HG02623 (cell line): ENCODE data around the gene VRK3.
"Not testable (repeated sequence)": the region's sequence is repeated elsewhere in the genome, so short reads cannot be mapped to it uniquely, and the experiment has no call there.

Experiments used
- ATAC-seq: cut with Tn5 transposase; IDR thresholded peaks from one replicate; pipeline ENCODE4 v1.9.1; 2021; ENCODE audit warnings: moderate library complexity; ENCODE audit not compliant: unreplicated experiment

The VRK3 gene

DNA sequence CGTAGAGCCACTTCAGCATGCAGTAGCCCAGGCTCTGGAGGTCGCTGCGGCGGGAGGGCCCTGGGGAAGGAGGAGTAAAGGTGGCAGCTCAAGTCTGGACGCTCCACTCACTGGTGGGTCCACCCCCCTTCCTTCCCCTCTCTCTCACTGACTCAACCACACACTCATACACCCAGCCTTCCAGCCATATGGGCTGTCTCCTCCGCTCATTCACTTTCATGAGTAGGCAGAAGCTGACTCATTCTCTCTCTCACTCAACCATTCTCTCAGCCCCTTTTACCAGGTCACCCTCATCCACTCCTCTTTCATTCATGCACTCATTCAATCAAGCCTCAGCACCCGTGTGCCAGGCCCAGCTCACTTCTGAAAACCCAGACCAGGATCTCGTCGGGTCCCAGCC lies 36.7 kb downstream of the VRK3 start:
- ATAC-seq: no peak

- ATAC-seq: no peak
Observed at GRCh38 chr19:49988007-49988406, 37.2 kb downstream of the VRK3 start.

DNA sequence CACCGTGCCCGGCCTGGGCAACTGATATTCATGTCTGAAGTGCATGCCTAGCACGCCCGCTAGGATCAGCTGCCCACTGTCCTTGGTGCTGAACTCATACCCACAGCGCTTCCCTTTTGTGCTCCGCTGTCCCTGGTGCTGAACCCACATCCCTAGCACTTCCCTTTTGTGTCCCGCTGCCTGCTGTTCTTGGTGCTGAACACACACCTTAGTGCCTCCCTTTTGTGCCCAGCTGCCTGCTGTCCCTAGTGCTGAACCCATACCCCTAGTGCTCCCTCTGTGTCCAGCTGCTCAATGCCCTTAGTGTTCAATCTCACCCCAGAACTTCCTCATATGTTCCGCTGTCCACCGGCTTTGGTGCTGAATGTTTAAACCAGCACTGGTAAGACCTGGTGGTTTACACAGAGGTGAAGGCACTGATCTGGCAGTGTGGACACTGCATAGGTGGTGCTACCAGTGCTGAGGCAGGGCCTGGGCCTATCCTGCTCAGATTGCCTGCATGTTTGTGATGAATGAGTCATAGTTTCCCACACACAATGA lies 37.9 kb downstream of the VRK3 start:
- no peak for ATAC-seq

- ATAC-seq: no peak
Observed at GRCh38 chr19:49986354-49986753, 38.8 kb downstream of the VRK3 start.

DNA sequence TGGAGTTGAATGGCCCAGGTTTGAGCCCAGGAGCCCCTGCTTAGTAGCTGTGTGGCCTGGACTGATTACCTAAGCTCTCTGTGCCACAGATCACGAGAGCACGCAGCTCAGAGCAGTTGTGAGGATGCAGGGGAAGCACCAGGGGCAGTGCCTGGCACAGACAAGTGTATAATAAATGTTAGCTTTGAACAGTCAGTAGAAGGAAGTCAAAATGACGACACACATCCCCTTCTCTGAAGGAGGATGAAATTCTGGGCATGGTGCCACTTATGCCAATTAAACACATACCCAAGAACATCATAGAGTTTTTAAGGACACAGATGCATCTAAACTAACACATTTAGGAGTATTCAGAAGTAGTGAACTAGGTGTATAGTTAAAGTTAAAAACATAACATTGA lies 39.3 kb downstream of the VRK3 start:
- ATAC-seq: no peak

GRCh38 chr19:49984491-49984890 lies 40.7 kb downstream of the VRK3 start:
- no peak for ATAC-seq

DNA sequence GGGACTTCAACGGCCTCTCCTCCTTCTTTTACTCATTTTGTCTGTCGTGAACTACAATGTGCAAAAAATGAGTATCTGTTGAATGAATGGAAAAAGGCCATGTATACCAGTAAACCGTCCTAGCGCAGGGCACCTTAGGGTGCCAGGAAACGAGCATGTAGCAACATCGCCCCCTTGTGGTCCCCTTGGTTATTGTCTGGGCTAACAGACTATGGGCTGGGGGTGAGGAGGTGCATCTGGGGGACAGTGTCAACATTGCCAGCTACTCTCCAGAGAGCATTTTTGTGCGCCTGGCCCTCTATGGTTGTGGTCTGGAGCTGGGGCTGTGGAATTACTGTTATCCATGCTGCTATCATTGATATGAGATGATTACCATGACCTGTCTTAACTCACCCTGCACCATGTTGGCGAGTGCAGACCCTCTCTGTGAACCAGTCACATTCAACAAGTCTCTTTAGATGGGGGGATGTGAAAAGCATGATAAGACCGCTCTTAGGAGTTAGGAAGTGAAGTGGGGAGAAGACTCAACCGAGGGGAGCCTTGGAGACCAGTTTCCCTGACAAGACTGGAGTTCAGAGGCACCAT lies 41.4 kb downstream of the VRK3 start:
- ATAC-seq: no peak

DNA sequence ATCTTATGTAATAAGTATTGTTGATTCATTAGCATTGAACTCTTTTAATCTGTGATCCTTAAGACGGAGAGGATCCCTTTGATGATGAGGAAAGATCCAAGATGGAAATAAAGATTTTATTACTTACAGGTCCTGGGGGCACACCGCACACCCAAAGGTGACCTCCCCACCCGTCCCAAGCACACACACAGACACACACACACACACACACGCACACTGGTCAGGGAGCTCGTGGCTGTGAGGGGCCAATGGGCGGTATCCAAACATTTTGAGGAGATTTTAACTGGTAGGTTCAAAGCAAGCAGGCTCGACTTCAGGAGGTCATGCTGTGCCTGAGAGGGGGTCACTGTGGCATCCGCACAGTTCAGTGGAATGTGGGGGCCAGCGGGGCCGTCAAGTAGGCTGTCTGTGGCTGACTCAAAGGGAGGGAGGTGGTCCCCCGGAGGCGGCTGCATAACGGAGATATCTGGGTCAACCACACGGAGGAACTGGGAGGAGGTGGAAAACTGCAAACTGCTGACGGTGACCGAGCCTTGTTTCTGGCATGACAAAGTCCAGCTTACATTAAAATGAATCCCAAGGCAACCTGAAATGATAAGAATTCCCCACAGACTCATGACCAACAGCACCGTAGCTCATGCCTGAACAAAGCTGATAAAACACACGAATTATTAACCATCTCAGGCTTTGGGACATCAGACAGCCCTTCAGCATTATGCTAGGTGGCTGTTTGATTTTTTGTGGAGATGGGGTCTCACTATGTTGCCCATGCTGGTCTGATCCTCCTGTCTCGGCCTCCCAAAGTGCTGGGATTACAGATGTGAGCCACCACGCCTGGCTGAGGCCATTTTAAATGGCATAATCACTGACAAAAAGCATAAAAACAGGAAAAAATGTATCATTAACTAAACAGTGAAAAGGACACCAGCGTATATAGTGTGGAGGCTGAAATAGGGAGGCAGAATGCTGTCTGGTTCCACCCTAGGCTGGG lies 43.3 kb downstream of the VRK3 start:
- no peak for ATAC-seq

DNA sequence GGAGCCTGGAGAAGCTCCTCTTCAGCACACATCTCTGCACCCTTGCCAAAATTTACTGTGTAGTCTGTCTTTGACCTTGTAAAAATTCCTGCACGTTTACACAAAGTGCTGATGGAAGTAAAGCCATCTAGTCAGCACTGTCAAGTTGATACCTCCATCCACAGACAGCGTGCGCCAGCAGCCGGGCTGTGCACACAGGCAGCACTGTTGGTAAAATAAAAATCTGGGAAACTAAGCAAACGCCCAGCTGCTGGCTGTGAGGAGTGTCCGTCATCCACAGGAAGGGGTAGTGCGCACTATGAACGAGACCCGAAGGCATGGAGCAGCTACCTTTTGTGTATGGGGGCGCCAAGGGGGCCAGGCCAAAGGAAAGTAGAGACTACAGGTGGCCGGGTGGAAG lies 46.8 kb downstream of the VRK3 start:
- ATAC-seq: no peak

DNA sequence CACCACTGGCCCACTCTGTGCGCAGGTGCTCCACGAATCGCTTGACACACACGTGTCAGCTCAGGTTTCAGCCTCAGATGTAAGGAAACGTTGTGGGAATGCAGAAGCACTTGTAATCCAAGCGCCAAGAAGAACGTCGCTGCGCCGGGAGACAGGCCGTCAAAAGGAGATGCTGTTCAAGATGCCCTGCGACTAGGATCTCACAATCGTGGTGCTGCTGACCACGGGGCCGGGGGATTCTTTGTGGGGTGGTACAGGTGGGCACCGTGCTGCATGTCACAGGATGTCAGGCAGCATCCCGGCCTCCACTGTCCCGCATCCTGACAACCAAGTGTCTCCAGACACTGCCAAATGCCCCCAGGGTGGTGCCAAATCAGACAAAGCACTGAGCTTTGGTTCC lies 47.3 kb downstream of the VRK3 start:
- no peak for ATAC-seq

- no peak for ATAC-seq
Observed at GRCh38 chr19:49977076-49977475, 48.1 kb downstream of the VRK3 start.

GRCh38 chr19:49976496-49976895 lies 48.7 kb downstream of the VRK3 start:
- no peak for ATAC-seq

- no peak for ATAC-seq
Observed at GRCh38 chr19:49975051-49975450, 50.1 kb downstream of the VRK3 start.

DNA sequence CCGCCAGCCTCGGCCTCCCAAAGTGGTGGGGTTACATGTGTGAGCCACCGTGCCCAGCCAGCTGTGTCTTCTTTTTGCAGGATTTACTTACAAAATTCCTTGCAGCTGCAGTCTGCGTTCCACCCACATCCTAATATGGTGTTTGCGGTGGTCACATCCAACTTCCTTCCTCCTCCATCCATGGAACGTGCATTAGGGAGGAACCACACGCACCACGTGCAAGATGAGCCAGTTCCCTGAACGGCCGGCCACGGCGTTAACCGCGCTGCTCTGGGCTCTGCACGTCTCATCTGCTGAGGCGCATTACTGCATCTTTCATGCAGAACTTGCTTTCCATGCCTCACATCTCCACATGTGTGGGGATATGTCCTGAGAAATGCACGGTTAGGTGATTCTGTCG lies 51.2 kb downstream of the VRK3 start:
- ATAC-seq: no peak

DNA sequence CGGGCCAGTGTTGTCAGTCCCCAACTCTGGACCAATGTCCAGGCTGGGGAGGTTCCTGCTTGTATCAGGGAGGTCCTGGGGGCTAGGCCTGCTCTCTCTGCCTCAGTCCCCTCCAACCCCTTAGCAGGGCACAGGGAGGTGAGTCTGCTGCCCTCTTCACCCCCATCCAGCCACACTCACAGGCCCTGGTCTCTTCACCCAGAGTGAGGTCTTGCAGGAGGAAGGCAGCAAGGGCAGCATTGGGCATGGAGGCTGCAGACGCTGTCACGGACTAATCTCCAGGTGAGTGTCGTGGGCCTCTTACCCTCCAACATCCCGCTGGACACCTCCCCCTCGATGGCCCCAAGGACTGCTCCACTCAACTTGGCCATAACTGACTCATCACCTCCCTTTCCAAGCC lies 52.3 kb downstream of the VRK3 start:
- no peak for ATAC-seq

DNA sequence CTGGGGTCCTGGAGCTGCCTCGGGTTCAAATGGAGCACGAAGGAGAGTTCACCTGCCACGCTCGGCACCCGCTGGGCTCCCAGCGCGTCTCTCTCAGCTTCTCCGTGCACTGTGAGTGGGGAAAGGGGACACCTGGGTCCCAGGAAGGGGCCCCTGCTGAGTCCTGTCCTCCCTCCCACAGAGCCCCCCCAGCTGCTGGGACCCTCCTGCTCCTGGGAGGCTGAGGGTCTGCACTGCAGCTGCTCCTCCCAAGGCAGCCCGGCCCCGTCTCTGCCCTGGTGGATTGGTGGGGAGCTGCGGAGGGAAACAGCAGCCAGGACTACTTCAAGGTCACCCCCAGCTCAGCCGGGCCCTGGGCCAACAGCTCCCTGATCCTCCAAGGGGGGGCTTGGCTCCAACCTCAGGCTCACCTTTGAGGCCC lies 53.2 kb downstream of the VRK3 start:
- ATAC-seq: no peak

- ATAC-seq: not testable (repeated sequence)
Observed at GRCh38 chr19:49969355-49969754, 55.8 kb downstream of the VRK3 start.

DNA sequence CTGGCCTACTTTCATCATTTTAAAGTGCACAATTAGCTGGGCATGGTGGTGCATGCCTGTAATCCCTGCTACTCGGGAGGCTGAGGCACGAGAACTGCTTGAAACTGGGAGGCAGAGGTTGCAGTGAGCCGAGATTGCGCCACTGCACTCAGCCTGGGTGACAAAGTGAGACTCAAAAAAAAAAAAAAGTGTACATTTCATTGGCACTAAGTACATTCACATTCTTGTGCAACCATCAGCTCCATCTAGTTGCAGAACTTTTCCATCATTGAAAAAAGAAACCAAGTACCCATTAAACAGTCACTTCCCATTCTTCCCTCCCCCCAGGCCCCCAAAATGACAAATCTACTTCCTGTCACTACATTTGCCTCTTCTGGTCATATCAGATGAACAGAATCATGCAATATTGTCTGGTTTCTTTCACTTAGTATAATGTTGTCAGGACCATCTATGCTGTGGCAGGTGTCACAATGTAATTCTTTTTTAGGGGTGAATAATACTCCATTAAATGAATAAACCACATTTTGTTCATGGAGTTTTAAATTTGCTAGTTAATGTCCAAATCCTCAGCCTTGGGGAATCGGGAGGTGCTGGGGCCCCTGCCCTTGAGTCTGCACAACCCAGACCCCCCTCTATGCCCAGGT lies 56.8 kb downstream of the VRK3 start:
- ATAC-seq: no peak

- ATAC-seq: not testable (repeated sequence)
Observed at GRCh38 chr19:49960980-49961379, 64.2 kb downstream of the VRK3 start, which contains the start of gene SIGLEC11. TSS of gene SIGLEC11 (minus strand) at chr19:49961172. CDS start at chr19:49961081, 91 bp downstream.

- ATAC-seq: not testable (repeated sequence)
Observed at GRCh38 chr19:49959892-49960291, 65.3 kb downstream of the VRK3 start.

- not testable (repeated sequence) for ATAC-seq
Observed at GRCh38 chr19:49958596-49958995, 66.6 kb downstream of the VRK3 start.
